IPS-15b (cell line): ENCODE results near the gene USP47.
"Not testable (repeated sequence)": the region's sequence is repeated elsewhere in the genome, so short reads cannot be mapped to it uniquely, and the experiment has no call there.

Experiments
- H3K27me3 ChIP-seq: one replicate; pipeline ENCODE4 v1.6.1; 2013; ENCODE audit warnings: low read length; ENCODE audit not compliant: control insufficient read depth, insufficient read depth
- H3K36me3 ChIP-seq: one replicate; pipeline ENCODE4 v1.6.1; 2013; ENCODE audit warnings: low read length; ENCODE audit not compliant: control insufficient read depth, insufficient read depth
- H3K4me1 ChIP-seq: one replicate; pipeline ENCODE4 v1.6.1; 2013; ENCODE audit warnings: mild to moderate bottlenecking, low read length; ENCODE audit not compliant: control insufficient read depth, insufficient read depth
- H3K4me3 ChIP-seq: one replicate; pipeline ENCODE4 v1.5.1; 2013; ENCODE audit warnings: low read depth, low read length
- H3K9ac ChIP-seq: one replicate; pipeline ENCODE4 v1.6.1; 2013; ENCODE audit warnings: low read depth, mild to moderate bottlenecking, low read length
- H3K9me3 ChIP-seq: one replicate; pipeline ENCODE4 v1.6.1; 2013; ENCODE audit warnings: mild to moderate bottlenecking, low read length; ENCODE audit not compliant: control insufficient read depth, insufficient read depth

USP47 gene

GRCh38 chr11:11813288-11813962, 28.3 kb upstream of the USP47 start:
- Histone ChIP-seq H3K9ac (no peak overlapping the region), H3K9me3 (no peaks in the 10 kb centered on the region), H3K27me3 (no peaks in the 10 kb centered on the region), H3K4me1 (no peaks in the 10 kb centered on the region), H3K4me3 (no peak overlapping the region), H3K36me3 (no peaks in the 10 kb centered on the region)

GRCh38 chr11:11814614-11815452, 26.9 kb upstream of the USP47 start:
- no peak overlapping the region for H3K9ac ChIP-seq
- no peaks in the 10 kb centered on the region for H3K36me3 ChIP-seq
- H3K4me1 ChIP-seq, result no peaks in the 10 kb centered on the region
- H3K9me3 ChIP-seq, result no peaks in the 10 kb centered on the region
- no peak overlapping the region for H3K4me3 ChIP-seq
- peaks cover 2% of the 10 kb centered on the region for H3K27me3 ChIP-seq

- no peaks in the 10 kb centered on the region for H3K9me3 ChIP-seq
- no peaks in the 10 kb centered on the region for H3K36me3 ChIP-seq
- H3K9ac ChIP-seq, result no peak overlapping the region
Measured at GRCh38 chr11:11816511-11817314, 25.1 kb upstream of the USP47 start.

DNA sequence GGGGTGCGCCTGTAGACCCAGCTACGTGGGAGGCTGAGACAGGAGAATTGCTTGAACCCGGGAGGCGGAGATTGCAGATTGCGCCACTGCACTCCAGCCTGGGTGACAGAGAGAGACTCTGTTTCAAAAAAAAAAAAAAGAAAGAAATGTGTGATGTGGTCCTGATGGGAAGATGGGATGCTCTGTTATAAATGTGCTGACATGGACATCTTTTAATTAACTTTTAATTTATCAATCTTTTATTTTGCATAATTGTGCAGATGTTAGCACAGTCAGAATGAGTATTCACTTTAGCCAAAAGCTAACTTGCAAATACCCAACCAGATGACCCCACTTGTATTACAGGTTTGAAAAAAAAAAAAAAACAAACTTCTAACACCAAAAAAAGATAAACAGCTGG, 23.8 kb upstream of the USP47 start:
- no peaks in the 10 kb centered on the region for H3K36me3 ChIP-seq
- peaks cover 2% of the 10 kb centered on the region for H3K27me3 ChIP-seq
- H3K9me3 ChIP-seq, result no peaks in the 10 kb centered on the region
- no peaks in the 10 kb centered on the region for H3K4me1 ChIP-seq
- no peak overlapping the region for H3K4me3 ChIP-seq
- no peak overlapping the region for H3K9ac ChIP-seq

More at GRCh38 chr11:11816511-11817314, 25.1 kb upstream of the USP47 start:
- Histone ChIP-seq H3K27me3 (peaks cover 2% of the 10 kb centered on the region), H3K4me1 (no peaks in the 10 kb centered on the region), H3K4me3 (no peak overlapping the region)

DNA sequence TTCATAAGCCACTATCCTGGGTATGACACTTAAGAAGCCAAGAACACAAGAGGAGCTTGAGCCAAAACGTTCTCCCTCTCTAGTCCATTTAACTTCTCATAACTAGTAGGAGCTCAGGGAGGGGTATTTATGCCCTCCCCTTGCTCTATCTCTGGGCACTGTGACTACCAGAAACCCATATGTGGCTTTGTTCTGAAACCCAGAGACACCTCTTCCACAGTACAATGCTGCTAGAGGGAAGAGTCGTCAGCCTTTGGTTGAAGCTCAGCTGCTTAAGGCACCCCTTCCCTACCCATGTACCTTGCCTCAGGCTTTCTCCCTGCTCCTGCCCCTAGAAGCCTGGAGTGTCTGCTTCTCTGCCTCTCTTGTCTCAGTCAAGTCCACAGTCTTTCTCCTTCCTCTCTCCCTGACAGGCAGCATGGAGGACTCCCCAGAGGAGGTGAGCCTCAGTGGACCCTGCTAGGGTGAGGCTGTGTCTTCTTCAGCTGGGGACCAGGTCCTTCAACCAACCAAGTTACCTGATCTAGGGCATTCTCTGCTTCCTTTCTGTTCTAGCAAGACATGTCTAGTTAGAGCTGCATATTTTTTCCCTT, 23.1 kb upstream of the USP47 start:
- peaks cover 2% of the 10 kb centered on the region for H3K27me3 ChIP-seq
- H3K9me3 ChIP-seq, result no peaks in the 10 kb centered on the region
- no peaks in the 10 kb centered on the region for H3K36me3 ChIP-seq
- H3K9ac ChIP-seq, result no peak overlapping the region
- H3K4me3 ChIP-seq, result no peak overlapping the region
- H3K4me1 ChIP-seq, result no peaks in the 10 kb centered on the region

- H3K36me3 ChIP-seq, result no peaks in the 10 kb centered on the region
- no peak overlapping the region for H3K9ac ChIP-seq
- no peaks in the 10 kb centered on the region for H3K9me3 ChIP-seq
- no peaks in the 10 kb centered on the region for H3K4me1 ChIP-seq
- H3K27me3 ChIP-seq, result peaks cover 2% of the 10 kb centered on the region
- H3K4me3 ChIP-seq, result no peak overlapping the region
Measured at GRCh38 chr11:11821899-11822298, 19.9 kb upstream of the USP47 start.

DNA sequence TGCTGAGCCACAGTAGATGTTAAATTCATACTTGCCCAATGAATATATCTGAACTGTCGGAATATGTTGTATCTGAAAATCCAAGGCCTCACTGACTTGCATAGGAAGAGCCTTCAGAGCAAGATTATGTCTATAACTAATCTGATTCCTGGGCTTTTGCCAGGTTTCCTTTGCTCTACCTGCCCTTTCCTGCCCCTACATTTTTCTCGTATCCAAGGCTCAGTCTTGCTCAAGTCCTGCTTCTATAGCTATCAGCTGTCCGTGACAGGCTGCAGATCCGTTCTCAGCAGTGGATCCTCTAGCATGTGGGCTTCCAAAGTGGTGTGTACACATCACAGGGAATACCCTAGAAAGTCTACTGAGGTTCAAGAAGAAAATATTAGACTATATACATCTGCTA, 18.8 kb upstream of the USP47 start:
- H3K4me3 ChIP-seq, result no peak overlapping the region
- no peaks in the 10 kb centered on the region for H3K9me3 ChIP-seq
- no peaks in the 10 kb centered on the region for H3K4me1 ChIP-seq
- peaks cover 2% of the 10 kb centered on the region for H3K27me3 ChIP-seq
- H3K36me3 ChIP-seq, result no peaks in the 10 kb centered on the region
- H3K9ac ChIP-seq, result no peak overlapping the region

DNA sequence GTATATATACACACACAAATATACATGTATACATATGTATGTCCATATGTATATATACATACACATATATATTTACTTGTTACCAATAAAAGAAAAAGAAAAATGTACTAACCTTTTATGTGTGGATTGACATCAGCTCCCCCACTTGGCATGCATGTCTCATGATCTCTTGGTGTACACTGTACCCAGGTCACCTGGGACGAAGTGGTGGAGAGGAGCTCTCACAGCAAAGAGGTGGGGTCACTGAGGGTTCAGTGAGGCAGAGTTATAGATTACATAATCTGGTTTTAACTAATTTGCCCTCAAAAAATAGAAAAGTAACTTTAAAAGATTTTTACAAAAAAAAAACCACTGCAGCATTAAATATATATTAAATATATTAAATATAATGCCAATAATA, 15.5 kb upstream of the USP47 start:
- Histone ChIP-seq H3K4me3 (no peak overlapping the region), H3K9me3 (no peaks in the 10 kb centered on the region), H3K36me3 (no peaks in the 10 kb centered on the region), H3K4me1 (no peaks in the 10 kb centered on the region), H3K9ac (no peak overlapping the region), H3K27me3 (no peaks in the 10 kb centered on the region)

DNA sequence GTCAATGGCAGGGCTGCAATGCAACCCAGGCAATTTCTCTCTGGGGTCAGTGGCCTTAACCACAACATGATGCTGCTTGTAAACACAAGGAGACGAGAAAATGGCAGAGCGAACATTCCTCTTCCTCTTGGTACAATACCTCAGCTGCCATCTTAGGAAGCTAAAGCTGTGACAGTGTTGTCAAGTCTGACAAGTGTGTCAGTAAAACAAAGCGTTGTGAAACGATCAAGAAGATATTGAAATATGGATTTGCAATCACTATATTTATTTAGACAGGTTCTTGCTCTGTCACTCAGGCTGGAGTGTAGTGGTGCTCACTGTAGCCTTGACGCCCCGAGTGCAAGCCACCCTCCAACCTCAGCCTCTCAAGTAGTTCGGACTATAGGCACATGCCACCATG, 14.5 kb upstream of the USP47 start:
- Histone ChIP-seq H3K9ac (no peak overlapping the region), H3K27me3 (no peaks in the 10 kb centered on the region), H3K4me1 (no peaks in the 10 kb centered on the region), H3K4me3 (no peak overlapping the region), H3K9me3 (no peaks in the 10 kb centered on the region), H3K36me3 (no peaks in the 10 kb centered on the region)

- not testable (repeated sequence) for H3K4me1 ChIP-seq, H3K9ac ChIP-seq, H3K36me3 ChIP-seq, H3K4me3 ChIP-seq, H3K27me3 ChIP-seq, H3K9me3 ChIP-seq
Measured at GRCh38 chr11:11831406-11831805, 10.4 kb upstream of the USP47 start.

GRCh38 chr11:11836676-11837231, 5.0 kb upstream of the USP47 start:
- Histone ChIP-seq H3K4me1 (no peaks in the 10 kb centered on the region), H3K9ac (no peak overlapping the region), H3K36me3 (no peaks in the 10 kb centered on the region), H3K27me3 (no peaks in the 10 kb centered on the region), H3K9me3 (no peaks in the 10 kb centered on the region), H3K4me3 (no peak overlapping the region)
